C4-2B (cell line): ENCODE results near the gene DEAF1.

ENCODE experiments used
- CTCF ChIP-seq: fragments of 450-650 bp; conservative IDR thresholded peaks from 2 replicates; pipeline ENCODE4 v1.5.1; 2017; ENCODE audit warnings: mild to moderate bottlenecking
- ZFX ChIP-seq: fragments of 450-650 bp; IDR thresholded peaks from 2 replicates; pipeline ENCODE4 v1.6.1; 2017

GRCh38 chr11:680476-680875 is 14.5 kb downstream of the DEAF1 start:
- TF ChIP-seq CTCF (no peak), ZFX (no peak)
